HG02870 (cell line): ENCODE data around the gene FBXO31.

ENCODE experiments used
- ATAC-seq: cut with Tn5 transposase; IDR thresholded peaks from one replicate; pipeline ENCODE4 v1.9.1; 2021; ENCODE audit warnings: mild to moderate bottlenecking, moderate library complexity; ENCODE audit not compliant: unreplicated experiment

The FBXO31 gene

DNA sequence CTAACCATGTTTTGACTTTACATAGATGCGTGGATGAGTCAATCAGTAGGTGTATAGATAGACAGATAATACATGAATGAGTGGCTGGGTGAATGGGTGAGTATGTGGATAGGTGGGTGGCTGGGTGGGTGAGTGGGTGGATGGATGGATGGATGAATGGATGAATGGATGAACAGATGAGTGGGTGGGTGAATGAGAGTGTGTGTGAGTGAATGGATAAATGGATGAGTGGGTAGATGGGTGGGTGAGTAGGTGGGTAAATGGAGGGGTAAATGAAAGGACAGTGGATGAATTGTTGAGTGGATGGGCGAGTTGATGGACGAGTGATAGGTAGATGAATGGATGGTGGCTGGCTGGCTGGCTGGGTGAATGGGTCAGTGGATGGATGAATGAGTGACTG is 89.6 kb downstream of the FBXO31 start:
- no peak for ATAC-seq

DNA sequence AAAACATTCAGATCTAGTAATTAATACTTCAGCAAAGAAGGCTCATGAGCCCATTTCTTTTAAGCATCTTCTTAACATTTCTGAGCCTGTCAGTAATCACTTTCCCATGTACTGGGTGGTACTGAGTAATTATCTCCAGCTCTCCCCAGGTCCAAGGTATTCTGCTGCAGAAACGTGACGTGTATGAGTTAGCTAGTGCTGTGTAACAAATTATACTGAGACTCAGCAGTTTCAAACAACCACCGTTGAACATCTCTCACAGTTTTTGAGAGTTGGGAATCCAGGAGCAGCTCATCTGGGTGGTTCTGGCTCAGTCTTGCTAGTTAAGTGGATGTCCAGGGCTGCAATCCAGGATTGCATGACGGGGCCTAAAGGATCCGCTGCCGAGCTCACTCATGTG is 91.6 kb downstream of the FBXO31 start:
- no peak for ATAC-seq

GRCh38 chr16:87288753-87289362 is 94.7 kb downstream of the FBXO31 start:
- no peak for ATAC-seq

- ATAC-seq, result no peak
These were observed 96.5 kb downstream of the FBXO31 start for GRCh38 chr16:87286839-87287626.

DNA sequence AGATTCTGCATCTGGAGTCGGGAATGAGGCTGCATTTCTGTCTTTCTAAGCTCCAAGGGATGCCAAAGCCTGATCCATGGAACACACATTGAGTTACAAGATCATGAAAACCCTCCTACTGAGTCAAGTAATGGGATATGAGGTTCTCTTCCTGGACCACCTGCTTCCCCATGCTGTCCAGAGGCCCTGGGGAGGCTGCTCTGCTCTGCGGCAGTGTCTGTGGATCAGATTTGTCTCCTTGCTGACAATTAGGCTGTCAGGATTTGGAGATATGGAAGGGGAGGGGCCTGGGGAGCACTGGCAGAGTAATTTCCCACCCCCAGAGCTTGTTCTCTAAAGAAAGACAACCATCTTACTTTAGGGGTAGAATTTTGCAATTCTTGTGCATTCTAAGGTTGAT is 99.4 kb downstream of the FBXO31 start:
- no peak for ATAC-seq

DNA sequence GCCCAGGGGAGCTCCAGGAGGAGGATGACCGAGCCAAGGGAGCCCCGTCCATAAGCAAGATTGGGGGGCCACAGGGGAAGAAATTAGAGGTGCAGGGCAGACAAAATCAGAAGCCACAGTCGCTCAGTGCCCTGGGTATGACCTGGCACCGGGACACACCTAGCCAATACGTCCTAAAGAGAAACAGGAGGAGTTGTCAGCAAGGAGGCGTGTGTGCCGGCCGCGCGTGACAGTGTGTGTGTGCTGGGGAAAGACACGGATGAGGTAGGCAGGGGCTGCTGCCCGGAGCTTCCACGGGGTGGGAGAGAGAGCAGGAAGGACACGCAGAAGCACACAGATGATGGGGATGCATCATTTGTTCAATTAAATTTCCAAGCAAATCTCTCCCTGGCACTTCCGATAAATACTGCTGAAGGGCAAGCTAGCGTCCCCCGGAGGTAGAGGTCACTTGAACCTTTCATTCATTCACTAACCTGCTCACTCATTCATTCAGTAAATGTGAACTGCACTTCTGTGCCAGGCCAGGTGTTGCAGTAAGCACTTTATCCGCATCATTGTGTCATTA is 104.4 kb downstream of the FBXO31 start:
- ATAC-seq, result no peak

DNA sequence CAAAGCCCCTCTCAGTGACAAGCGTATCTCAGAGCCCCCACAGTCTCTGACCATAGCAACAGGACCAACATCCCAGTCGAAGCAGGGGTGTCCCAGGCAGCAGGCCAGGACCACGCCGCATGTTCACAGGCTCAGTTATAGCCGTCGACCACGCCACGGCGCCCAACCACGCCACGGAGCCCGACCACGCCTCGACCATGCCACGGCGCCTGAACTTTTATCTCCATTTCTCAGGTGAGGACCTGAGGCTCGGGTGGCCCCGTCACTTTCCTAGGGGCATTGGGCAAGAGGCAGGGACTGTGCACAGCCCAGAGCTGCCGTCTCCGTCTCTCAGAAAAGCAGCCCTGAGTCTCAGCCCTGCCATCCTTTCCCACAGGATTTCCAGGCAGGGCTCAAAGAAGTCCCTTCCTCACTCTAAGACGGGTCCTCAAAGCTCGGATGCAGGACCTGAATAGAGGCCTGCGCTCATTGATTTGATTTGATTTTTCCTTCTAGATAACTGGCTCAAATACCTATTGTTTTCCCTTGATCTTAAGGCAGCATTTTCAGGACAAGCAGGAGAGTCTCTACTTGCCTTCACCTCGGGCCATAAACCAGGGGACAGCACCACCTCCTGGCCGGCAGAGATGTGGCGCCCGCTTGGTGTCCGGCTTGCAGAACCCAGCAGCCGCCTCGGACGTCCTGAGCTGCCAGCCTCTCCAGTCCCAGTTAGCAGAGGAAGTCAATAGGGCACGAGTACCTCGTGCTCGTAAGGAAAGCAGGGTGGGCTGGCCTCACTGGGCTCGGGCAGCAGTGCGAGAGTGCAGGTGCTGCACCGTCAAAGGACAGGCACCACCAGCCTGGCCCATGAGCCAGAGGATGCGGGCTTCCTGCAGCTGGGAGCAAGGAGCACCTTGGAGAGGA is 105.1 kb downstream of the FBXO31 start:
- no peak for ATAC-seq
